WTC11 (cell line): ENCODE results near the gene SLC29A3. TPM values are rescaled to one million over a fixed set of nuclear protein-coding genes. Genes with fewer than 3 reads are reported as not detected.

Source experiments
- ATAC-seq: fragments of 200-7000 bp; cut with Tn5 transposase; 2 replicates; pipeline ENCODE4 v1.10.0; 2021; ENCODE audit warnings: mild to moderate bottlenecking, moderate library complexity
- CTCF ChIA-PET: fragments of 300-600 bp; sonication (Branson Sonifier 250); formaldehyde crosslinking; loops from one replicate; lab custom pipeline; 2021; ENCODE audit warnings: antibody characterized with exemption; lab: Charles Lee
- POLR2A ChIA-PET: fragments of 350-600 bp; sonication (Branson Sonifier 250); formaldehyde crosslinking; loops from one replicate; lab custom pipeline; 2021; ENCODE audit warnings: antibody characterized with exemption; lab: Charles Lee
- DNase-seq: peaks from one replicate; pipeline ENCODE4 v3.0.0; 2021; ENCODE audit warnings: low spot score
- H3K27ac Mint-ChIP-seq: 2 replicates; pipeline ENCODE4 v1.8.0; 2021; ENCODE audit warnings: mixed read lengths
- H3K27me3 Mint-ChIP-seq: 2 replicates; pipeline ENCODE4 v1.8.0; 2021; ENCODE audit warnings: low read depth, mild to moderate bottlenecking, moderate library complexity, mixed read lengths
- H3K36me3 Mint-ChIP-seq: 2 replicates; pipeline ENCODE4 v1.8.0; 2021; ENCODE audit warnings: mixed read lengths
- H3K4me1 Mint-ChIP-seq: 2 replicates; pipeline ENCODE4 v1.8.0; 2022; ENCODE audit warnings: mixed read lengths
- H3K4me3 Mint-ChIP-seq: 2 replicates; pipeline ENCODE4 v1.8.0; 2021; ENCODE audit warnings: mild to moderate bottlenecking, moderate library complexity, mixed read lengths
- H3K9me3 Mint-ChIP-seq: 2 replicates; pipeline ENCODE4 v1.8.0; 2021; ENCODE audit warnings: mixed read lengths
- AFF4 ChIP-seq: sonication (generic); formaldehyde crosslinking; IDR thresholded peaks from 2 replicates; pipeline ENCODE4 v1.8.1; 2023; ENCODE audit warnings: mild to moderate bottlenecking, missing genetic modification reagents, borderline replicate concordance
- ATF1 ChIP-seq: sonication (generic); formaldehyde crosslinking; IDR thresholded peaks from 2 replicates; pipeline ENCODE4 v1.8.1; 2023; ENCODE audit warnings: mild to moderate bottlenecking, moderate library complexity, missing genetic modification reagents
- ATF6 ChIP-seq: sonication (generic); formaldehyde crosslinking; IDR thresholded peaks from 2 replicates; pipeline ENCODE4 v1.8.1; 2023; ENCODE audit warnings: mild to moderate bottlenecking, missing genetic modification reagents
- CTCF ChIP-seq: fragments of 200-600 bp; IDR thresholded peaks from 2 replicates; pipeline ENCODE4 v1.8.0; 2022; ENCODE audit warnings: antibody characterized with exemption
- E2F4 ChIP-seq: sonication (generic); formaldehyde crosslinking; IDR thresholded peaks from 2 replicates; pipeline ENCODE4 v1.8.1; 2022; ENCODE audit warnings: low read depth, mild to moderate bottlenecking, moderate library complexity, missing genetic modification reagents, borderline replicate concordance
- ETV6 ChIP-seq: sonication (generic); formaldehyde crosslinking; IDR thresholded peaks from 2 replicates; pipeline ENCODE4 v1.8.1; 2022; ENCODE audit warnings: mild to moderate bottlenecking, missing genetic modification reagents
- FOXJ3 ChIP-seq: sonication (generic); formaldehyde crosslinking; IDR thresholded peaks from 2 replicates; pipeline ENCODE4 v1.9.0; 2021; ENCODE audit warnings: missing genetic modification reagents, mild to moderate bottlenecking, borderline replicate concordance
- FOXP1 ChIP-seq: sonication (generic); formaldehyde crosslinking; IDR thresholded peaks from 2 replicates; pipeline ENCODE4 v1.8.0; 2022; ENCODE audit warnings: missing genetic modification reagents, mild to moderate bottlenecking, moderate library complexity, borderline replicate concordance
- FOXP4 ChIP-seq: sonication (generic); formaldehyde crosslinking; IDR thresholded peaks from 2 replicates; pipeline ENCODE4 v1.8.0; 2022; ENCODE audit warnings: mild to moderate bottlenecking, missing genetic modification reagents
- HMGXB4 ChIP-seq: sonication (generic); formaldehyde crosslinking; IDR thresholded peaks from 2 replicates; pipeline ENCODE4 v1.8.1; 2023; ENCODE audit warnings: mild to moderate bottlenecking, moderate library complexity, missing genetic modification reagents
- JAZF1 ChIP-seq: fragments of 250-450 bp; sonication (Bioruptor Pico); IDR thresholded peaks from 2 replicates; pipeline ENCODE4 v1.9.0; 2021; ENCODE audit warnings: moderate library complexity, mild to moderate bottlenecking, inconsistent platforms
- MAX ChIP-seq: sonication (generic); formaldehyde crosslinking; IDR thresholded peaks from 2 replicates; pipeline ENCODE4 v1.8.0; 2022; ENCODE audit warnings: mild to moderate bottlenecking, missing genetic modification reagents
- MLX ChIP-seq: sonication (generic); formaldehyde crosslinking; IDR thresholded peaks from 2 replicates; pipeline ENCODE4 v1.8.1; 2023; ENCODE audit warnings: mild to moderate bottlenecking, missing genetic modification reagents, moderate library complexity
- RELA ChIP-seq: sonication (generic); formaldehyde crosslinking; IDR thresholded peaks from 2 replicates; pipeline ENCODE4 v1.8.1; 2022; ENCODE audit warnings: missing genetic modification reagents, mild to moderate bottlenecking, borderline replicate concordance
- RORB ChIP-seq: fragments of 250-450 bp; sonication (Bioruptor Pico); IDR thresholded peaks from 2 replicates; pipeline ENCODE4 v1.9.0; 2021; ENCODE audit warnings: mild to moderate bottlenecking
- ZMAT4 ChIP-seq: fragments of 250-450 bp; sonication (Bioruptor Pico); IDR thresholded peaks from 2 replicates; pipeline ENCODE4 v1.9.0; 2021; ENCODE audit warnings: mild to moderate bottlenecking
- ZNF416 ChIP-seq: fragments of 250-450 bp; sonication (Bioruptor Pico); IDR thresholded peaks from 2 replicates; pipeline ENCODE4 v1.9.0; 2021; ENCODE audit warnings: mild to moderate bottlenecking, inconsistent platforms
- ZNF512 ChIP-seq: sonication (generic); formaldehyde crosslinking; IDR thresholded peaks from 2 replicates; pipeline ENCODE4 v1.8.1; 2022; ENCODE audit warnings: missing genetic modification reagents, borderline replicate concordance
- total RNA-seq: library from RNA; stranded (reverse); gene quantifications from 3 replicates; pipeline ENCODE4 v1.2.3, GENCODE V29; 2021

The SLC29A3 gene
- total RNA-seq, 1 experiment from 2014 or later, result 9.2 TPM

- no peaks in the 10 kb centered on the region for H3K9me3 Mint-ChIP-seq
- peaks cover 4% of the 10 kb centered on the region; the same call in 1 of the 2 replicates for H3K4me1 Mint-ChIP-seq
- H3K4me3 Mint-ChIP-seq, result no peak overlapping the region
- POLR2A ChIA-PET, result no interaction called here
- no peak overlapping the region for H3K27ac Mint-ChIP-seq
- ATAC-seq (no peak), DNase-seq (no peak)
- peaks cover 21% of the 10 kb centered on the region; the same call in 1 of the 2 replicates for H3K36me3 Mint-ChIP-seq
- TF ChIP-seq RELA, result no peak
- TF ChIP-seq E2F4, result no peak
- no peak for TF ChIP-seq ATF6
- TF ChIP-seq MLX (CRISPR knock-in tag), result no peak
- no peak for TF ChIP-seq ATF1 (CRISPR knock-in tag)
- no peak for TF ChIP-seq JAZF1 (CRISPR knock-in tag)
- no peak for TF ChIP-seq FOXP1 (CRISPR knock-in tag)
- TF ChIP-seq FOXP4 (CRISPR knock-in tag), result no peak
- TF ChIP-seq FOXJ3 (CRISPR knock-in tag), result no peak
- no peak for TF ChIP-seq RORB (CRISPR knock-in tag)
- TF ChIP-seq AFF4 (CRISPR knock-in tag), result no peak
- no peak for TF ChIP-seq ZMAT4 (CRISPR knock-in tag)
- no peak for TF ChIP-seq ZNF416
- H3K27me3 Mint-ChIP-seq, result no peaks in the 10 kb centered on the region
- CTCF ChIA-PET, result no interaction called here
These were observed 41.7 kb downstream of the SLC29A3 start for GRCh38 chr10:71360735-71361134.

- Mint-ChIP-seq H3K4me3 (no peak overlapping the region), H3K9me3 (no peaks in the 10 kb centered on the region), H3K36me3 (peaks cover 21% of the 10 kb centered on the region; the same call in 1 of the 2 replicates), H3K4me1 (peaks cover 4% of the 10 kb centered on the region; the same call in 1 of the 2 replicates), H3K27me3 (no peaks in the 10 kb centered on the region), H3K27ac (no peak overlapping the region)
- DNase-seq (no peak), ATAC-seq (no peak)
- TF ChIP-seq ZNF512 (CRISPR knock-in tag) (no peak), MAX (CRISPR knock-in tag) (no peak), HMGXB4 (CRISPR knock-in tag) (no peak), ETV6 (CRISPR knock-in tag) (no peak), CTCF (no peak)
- ChIA-PET CTCF (interaction anchor here (0.7 to 6.0 kb wide), 2 partner anchors 34 to 42 kb away, joined by 3 to 28 read pairs; partner anchors contain the start of gene SLC29A3), POLR2A (no interaction called here)
These were observed 42.5 kb downstream of the SLC29A3 start for GRCh38 chr10:71361581-71361980.
